ENCODE data around the gene MEGF9.

- TF ChIP-seq CTCF (IDR thresholded peaks at IDR 0.05; ENCODE audit: poor library complexity), result no peak
- no peak for TF ChIP-seq EZH2 (IDR thresholded peaks at IDR 0.05; ENCODE audit: borderline replicate concordance)
- TF ChIP-seq EZH2phosphoT487 (IDR thresholded peaks at IDR 0.05; ENCODE audit: low read depth, severe bottlenecking, unreplicated experiment), result no peak
These were observed 120.9 kb downstream of the MEGF9 start for GRCh38 chr9:120593250-120593954.
